ENCODE measurements around the gene ZC3H10.

DNA sequence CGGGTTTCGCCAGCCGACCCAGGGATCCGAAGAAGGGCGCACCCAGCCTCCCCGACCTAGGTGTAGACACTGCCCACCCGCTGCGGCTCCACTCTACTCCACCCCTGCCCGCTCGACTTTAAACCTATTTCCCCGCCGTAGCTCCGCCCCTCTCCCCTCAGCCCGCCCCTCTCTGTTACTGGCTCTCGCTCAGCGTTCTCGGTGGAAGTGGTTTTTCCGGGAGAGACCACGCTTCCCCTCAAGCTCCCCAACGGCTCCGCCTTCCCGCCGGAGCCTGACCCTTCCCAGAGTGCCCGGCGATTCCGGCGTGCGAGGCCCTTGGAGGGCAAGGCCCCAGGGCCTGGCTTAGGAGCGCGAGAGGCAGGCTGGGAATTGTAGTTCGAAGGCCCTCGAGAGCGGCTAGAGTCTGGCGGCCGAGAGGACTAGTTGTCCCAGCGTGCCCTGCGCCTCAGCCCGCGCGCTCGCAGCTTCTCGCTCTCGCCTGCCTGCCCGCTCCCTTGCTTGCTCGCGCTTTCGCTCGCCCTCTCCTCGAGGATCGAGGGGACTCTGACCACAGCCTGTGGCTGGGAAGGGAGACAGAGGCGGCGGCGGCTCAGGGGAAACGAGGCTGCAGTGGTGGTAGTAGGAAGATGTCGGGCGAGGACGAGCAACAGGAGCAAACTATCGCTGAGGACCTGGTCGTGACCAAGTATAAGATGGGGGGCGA, 13.8 kb upstream of the ZC3H10 start, which contains the start of gene PA2G4:
- TF ChIP-seq POLR2AphosphoS5 (IDR thresholded peaks at IDR 0.05; ENCODE audit: insufficient read depth in 1 of 2, low read depth in 1 of 2) (peak; percentile 98 to 99), POLR2A (IDR thresholded peaks at IDR 0.05) (peak in 1 of 2 donors; percentile 73)
- TF ChIP-seq, protein P1, sequence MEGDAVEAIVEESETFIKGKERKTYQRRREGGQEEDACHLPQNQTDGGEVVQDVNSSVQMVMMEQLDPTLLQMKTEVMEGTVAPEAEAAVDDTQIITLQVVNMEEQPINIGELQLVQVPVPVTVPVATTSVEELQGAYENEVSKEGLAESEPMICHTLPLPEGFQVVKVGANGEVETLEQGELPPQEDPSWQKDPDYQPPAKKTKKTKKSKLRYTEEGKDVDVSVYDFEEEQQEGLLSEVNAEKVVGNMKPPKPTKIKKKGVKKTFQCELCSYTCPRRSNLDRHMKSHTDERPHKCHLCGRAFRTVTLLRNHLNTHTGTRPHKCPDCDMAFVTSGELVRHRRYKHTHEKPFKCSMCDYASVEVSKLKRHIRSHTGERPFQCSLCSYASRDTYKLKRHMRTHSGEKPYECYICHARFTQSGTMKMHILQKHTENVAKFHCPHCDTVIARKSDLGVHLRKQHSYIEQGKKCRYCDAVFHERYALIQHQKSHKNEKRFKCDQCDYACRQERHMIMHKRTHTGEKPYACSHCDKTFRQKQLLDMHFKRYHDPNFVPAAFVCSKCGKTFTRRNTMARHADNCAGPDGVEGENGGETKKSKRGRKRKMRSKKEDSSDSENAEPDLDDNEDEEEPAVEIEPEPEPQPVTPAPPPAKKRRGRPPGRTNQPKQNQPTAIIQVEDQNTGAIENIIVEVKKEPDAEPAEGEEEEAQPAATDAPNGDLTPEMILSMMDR (IDR thresholded peaks at IDR 0.05) = peak in 1 of 3 experiments; percentile 14

Data from vagina (tissue), 2 donors.